SKM-1 treated with dmso at 0.1 percent for 144 hours (cell line): Measurements from ENCODE around the gene HSPB9.
A peak's percentile ranks its signal among the peaks of the same experiment; 100 is the strongest.

Source experiments
- DNase-seq: peaks from one replicate; lab custom pipeline; 2025; ENCODE audit not compliant: unreplicated experiment; lab: John Stamatoyannopoulos, UW

Gene HSPB9

GRCh38 chr17:42098730-42099399 is 23.7 kb upstream of the HSPB9 start:
- DNase-seq, result no peak

- DNase-seq, result peak; percentile 55
These were observed 20.9 kb upstream of the HSPB9 start for GRCh38 chr17:42101513-42102292.

GRCh38 chr17:42103221-42103954 is 19.2 kb upstream of the HSPB9 start:
- no peak for DNase-seq

- no peak for DNase-seq
These were observed 18.3 kb upstream of the HSPB9 start for GRCh38 chr17:42104264-42104663.

GRCh38 chr17:42106009-42106408 is 16.6 kb upstream of the HSPB9 start:
- DNase-seq, result no peak

- DNase-seq, result no peak
These were observed 15.5 kb upstream of the HSPB9 start for GRCh38 chr17:42107124-42107523.

- no peak for DNase-seq
These were observed 14.7 kb upstream of the HSPB9 start for GRCh38 chr17:42107597-42108576.

- no peak for DNase-seq
These were observed 13.5 kb upstream of the HSPB9 start for GRCh38 chr17:42109086-42109485.

GRCh38 chr17:42110301-42111264 is 12.0 kb upstream of the HSPB9 start:
- no peak for DNase-seq

- DNase-seq, result no peak
These were observed 11.4 kb upstream of the HSPB9 start for GRCh38 chr17:42111265-42111636.

- DNase-seq, result no peak
These were observed 10.6 kb upstream of the HSPB9 start for GRCh38 chr17:42111871-42112551.

- peak; percentile 80 for DNase-seq
These were observed 9.9 kb upstream of the HSPB9 start, which contains the start of gene DHX58 for GRCh38 chr17:42112552-42113176. Gene DHX58 (minus strand): TSS chr17:42112714. CDS start chr17:42111892, 822 bp downstream.

GRCh38 chr17:42113293-42114069 is 9.1 kb upstream of the HSPB9 start:
- DNase-seq, result no peak

GRCh38 chr17:42114118-42114517 is 8.5 kb upstream of the HSPB9 start:
- no peak for DNase-seq

GRCh38 chr17:42116705-42117396 is 5.8 kb upstream of the HSPB9 start:
- peak; percentile 71 for DNase-seq

- DNase-seq, result no peak
These were observed 5.0 kb upstream of the HSPB9 start for GRCh38 chr17:42117397-42118125.
